GM12872 (cell line): ENCODE data around the gene GPR143.

ENCODE experiments used
- CTCF ChIP-seq: IDR thresholded peaks from 3 replicates; pipeline ENCODE4 v1.5.1; 2011; ENCODE audit warnings: low read depth, mild to moderate bottlenecking, low read length, moderate library complexity; ENCODE audit not compliant: insufficient read depth

GPR143 gene

GRCh38 chrX:9683350-9683749 lies 82.3 kb downstream of the GPR143 start:
- no peak for TF ChIP-seq CTCF

- TF ChIP-seq CTCF = no peak
These were observed 82.8 kb downstream of the GPR143 start for GRCh38 chrX:9682861-9683260.

GRCh38 chrX:9682456-9682855 lies 83.2 kb downstream of the GPR143 start:
- TF ChIP-seq CTCF = no peak

GRCh38 chrX:9681422-9681821 lies 84.2 kb downstream of the GPR143 start:
- no peak for TF ChIP-seq CTCF

GRCh38 chrX:9681011-9681410 lies 84.6 kb downstream of the GPR143 start:
- no peak for TF ChIP-seq CTCF

GRCh38 chrX:9678215-9678965 lies 87.3 kb downstream of the GPR143 start:
- TF ChIP-seq CTCF = no peak

- TF ChIP-seq CTCF = no peak
These were observed 88.4 kb downstream of the GPR143 start for GRCh38 chrX:9677098-9677739.
